Endodermal cell (in vitro differentiated cells): ENCODE data around the gene PLEKHO2. TPM values are rescaled to one million over a fixed set of nuclear protein-coding genes. Genes with fewer than 3 reads are reported as not detected.
A peak's percentile ranks its signal among the peaks of the same experiment; 100 is the strongest.

ENCODE experiments used
- DNase-seq: peaks from one replicate; pipeline ENCODE4 v3.0.0-alpha.2; 2017
- H3K27ac ChIP-seq: 2 replicates; pipeline ENCODE4 v1.5.1; 2013; ENCODE audit warnings: mild to moderate bottlenecking, low read depth, low read length, moderate library complexity
- H3K27me3 ChIP-seq: 2 replicates; pipeline ENCODE4 v1.6.1; 2013; ENCODE audit warnings: mild to moderate bottlenecking, low read length, moderate library complexity; ENCODE audit not compliant: insufficient read depth, control insufficient read depth, poor library complexity, severe bottlenecking
- H3K36me3 ChIP-seq: 2 replicates; pipeline ENCODE4 v1.7.0; 2013; ENCODE audit warnings: mild to moderate bottlenecking, low read length, moderate library complexity; ENCODE audit not compliant: control insufficient read depth, insufficient read depth
- H3K4me1 ChIP-seq: one replicate; pipeline ENCODE4 v1.7.0; 2013; ENCODE audit warnings: low read length; ENCODE audit not compliant: control insufficient read depth, insufficient read depth
- H3K4me3 ChIP-seq: 2 replicates; pipeline ENCODE4 v1.5.1; 2013; ENCODE audit warnings: mild to moderate bottlenecking, low read length, moderate library complexity
- H3K9ac ChIP-seq: 2 replicates; pipeline ENCODE4 v1.6.1; 2013; ENCODE audit warnings: mild to moderate bottlenecking, low read length, moderate library complexity; ENCODE audit not compliant: poor library complexity, severe bottlenecking; ENCODE audit errors: extremely low read depth
- H3K9me3 ChIP-seq: 2 replicates; pipeline ENCODE4 v1.6.1; 2013; ENCODE audit warnings: mild to moderate bottlenecking, low read length, moderate library complexity; ENCODE audit not compliant: control insufficient read depth
- H3K27ac Mint-ChIP-seq: 2 replicates; pipeline ENCODE4 v1.8.0; 2020; ENCODE audit warnings: mixed read lengths
- H3K27me3 Mint-ChIP-seq: 2 replicates; pipeline ENCODE4 v1.8.0; 2021; ENCODE audit warnings: mild to moderate bottlenecking, mixed read lengths; ENCODE audit not compliant: insufficient read depth
- H3K36me3 Mint-ChIP-seq: 2 replicates; pipeline ENCODE4 v1.8.0; 2020; ENCODE audit warnings: low read depth, mixed read lengths
- H3K4me1 Mint-ChIP-seq: 2 replicates; pipeline ENCODE4 v1.8.0; 2020; ENCODE audit warnings: mixed read lengths
- H3K4me3 Mint-ChIP-seq: 2 replicates; pipeline ENCODE4 v1.8.0; 2020; ENCODE audit warnings: mild to moderate bottlenecking, moderate library complexity, mixed read lengths
- H3K9me3 Mint-ChIP-seq: 2 replicates; pipeline ENCODE4 v1.8.0; 2020; ENCODE audit warnings: mild to moderate bottlenecking, mixed read lengths
- WGBS, 2 experiments: methylation state at CpG; one replicate each; pipeline versions ENCODE4 v1.1.5 to v1.1.7; 2013; ENCODE audit warnings: missing lambda C conversion rate in 2 of 2, mixed read lengths in 1 of 2; ENCODE audit not compliant: insufficient coverage in 1 of 2, insufficient read length in 1 of 2; 5-methylcytosine and 5-hydroxymethylcytosine counted together
- total RNA-seq, 2 donors: library from RNA; stranded (reverse); fragmentation: NEBNext Ultra II Directional in 1 of 2; extraction: Animal tissue kit (Norgen Biotek cat#: 25700) in 1 of 2; gene quantifications; 2 replicates in 1 of 2; 3 replicates in 1 of 2; pipeline ENCODE4 v1.2.1, GENCODE V29; 2021
- TF ChIP-seq, protein P1 (sequence below): fragments of 200-600 bp; sonication (generic); conservative IDR thresholded peaks from 2 replicates; pipeline ENCODE4 v1.5.0; 2021; ENCODE audit warnings: antibody characterized with exemption, mild to moderate bottlenecking

PLEKHO2 gene
- total RNA-seq, 2 donors from 2014 or later, result 10.2 to 12.9 TPM

DNA sequence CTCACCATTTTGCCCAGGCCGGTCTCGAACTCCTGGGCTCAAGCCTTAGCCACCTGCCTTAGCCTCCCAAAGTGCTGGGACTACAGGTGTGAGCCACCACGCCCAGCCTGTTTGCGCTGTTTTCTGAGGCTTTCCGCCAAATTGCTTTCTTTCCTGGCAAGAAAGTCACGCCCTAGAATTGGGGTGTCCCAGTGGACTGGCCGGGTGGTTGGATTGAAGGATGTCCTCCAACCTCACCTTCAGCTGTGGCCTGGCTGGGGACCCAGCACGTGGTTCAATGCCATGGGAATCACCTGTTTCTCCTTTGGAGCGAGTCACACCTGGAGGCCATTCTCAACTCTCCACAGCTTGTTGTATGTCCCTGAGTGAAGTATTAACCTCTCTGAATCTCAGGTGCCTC lies 64.2 kb downstream of the PLEKHO2 start:
- Histone ChIP-seq H3K27me3 (peaks cover 5% of the 10 kb centered on the region), H3K36me3 (no peaks in the 10 kb centered on the region), H3K9ac (no peak overlapping the region), H3K4me1 (no peaks in the 10 kb centered on the region), H3K9me3 (peaks cover 25% of the 10 kb centered on the region), H3K27ac (no peak overlapping the region), H3K4me3 (no peak overlapping the region)
- H3K9me3 Mint-ChIP-seq, result peaks cover 27% of the 10 kb centered on the region
- H3K4me3 Mint-ChIP-seq, result no peak overlapping the region
- peaks cover 2% of the 10 kb centered on the region for H3K36me3 Mint-ChIP-seq
- H3K27ac Mint-ChIP-seq, result no peak overlapping the region
- TF ChIP-seq, protein P1, sequence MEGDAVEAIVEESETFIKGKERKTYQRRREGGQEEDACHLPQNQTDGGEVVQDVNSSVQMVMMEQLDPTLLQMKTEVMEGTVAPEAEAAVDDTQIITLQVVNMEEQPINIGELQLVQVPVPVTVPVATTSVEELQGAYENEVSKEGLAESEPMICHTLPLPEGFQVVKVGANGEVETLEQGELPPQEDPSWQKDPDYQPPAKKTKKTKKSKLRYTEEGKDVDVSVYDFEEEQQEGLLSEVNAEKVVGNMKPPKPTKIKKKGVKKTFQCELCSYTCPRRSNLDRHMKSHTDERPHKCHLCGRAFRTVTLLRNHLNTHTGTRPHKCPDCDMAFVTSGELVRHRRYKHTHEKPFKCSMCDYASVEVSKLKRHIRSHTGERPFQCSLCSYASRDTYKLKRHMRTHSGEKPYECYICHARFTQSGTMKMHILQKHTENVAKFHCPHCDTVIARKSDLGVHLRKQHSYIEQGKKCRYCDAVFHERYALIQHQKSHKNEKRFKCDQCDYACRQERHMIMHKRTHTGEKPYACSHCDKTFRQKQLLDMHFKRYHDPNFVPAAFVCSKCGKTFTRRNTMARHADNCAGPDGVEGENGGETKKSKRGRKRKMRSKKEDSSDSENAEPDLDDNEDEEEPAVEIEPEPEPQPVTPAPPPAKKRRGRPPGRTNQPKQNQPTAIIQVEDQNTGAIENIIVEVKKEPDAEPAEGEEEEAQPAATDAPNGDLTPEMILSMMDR, result no peak
- peaks cover 10% of the 10 kb centered on the region for H3K4me1 Mint-ChIP-seq
- peaks cover 32% of the 10 kb centered on the region for H3K27me3 Mint-ChIP-seq
- WGBS, 2 experiments, result 86 to 98% methylated on average over 4 to 9 of the region's 9 CpGs
- DNase-seq, result no peak

DNA sequence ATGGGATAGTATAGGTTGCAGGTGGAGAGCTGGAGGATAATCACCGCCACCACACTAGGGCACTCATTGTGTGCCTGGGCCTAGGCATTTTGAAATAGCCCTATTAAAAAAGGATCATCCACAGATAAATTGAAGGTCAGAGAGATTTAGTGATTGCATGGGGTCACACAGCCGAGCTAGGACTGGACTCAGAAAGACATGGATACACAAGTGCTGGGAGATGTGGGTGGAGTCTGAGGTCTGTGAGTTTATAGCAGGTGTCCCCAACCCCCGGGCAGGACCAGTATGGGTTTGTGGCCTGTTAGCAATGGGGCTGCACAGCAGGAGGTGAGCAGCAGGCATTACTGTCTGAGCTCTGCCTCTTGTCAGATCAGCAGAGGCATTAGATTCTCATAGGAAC lies 64.7 kb downstream of the PLEKHO2 start:
- Histone ChIP-seq H3K4me3 (no peak overlapping the region), H3K27ac (no peak overlapping the region), H3K4me1 (no peaks in the 10 kb centered on the region), H3K9me3 (peaks cover 22% of the 10 kb centered on the region), H3K27me3 (peaks cover 5% of the 10 kb centered on the region), H3K9ac (no peak overlapping the region), H3K36me3 (no peaks in the 10 kb centered on the region)
- Mint-ChIP-seq H3K27ac (no peak overlapping the region), H3K36me3 (no peaks in the 10 kb centered on the region), H3K9me3 (peaks cover 23% of the 10 kb centered on the region), H3K4me3 (no peak overlapping the region), H3K27me3 (peaks cover 37% of the 10 kb centered on the region), H3K4me1 (peaks cover 14% of the 10 kb centered on the region)
- 96 to 100% methylated on average over 1 to 3 of the region's 3 CpGs for whole genome bisulfite sequencing, 2 experiments
- TF ChIP-seq, protein P1, result no peak
- peak; percentile 28 for DNase-seq

DNA sequence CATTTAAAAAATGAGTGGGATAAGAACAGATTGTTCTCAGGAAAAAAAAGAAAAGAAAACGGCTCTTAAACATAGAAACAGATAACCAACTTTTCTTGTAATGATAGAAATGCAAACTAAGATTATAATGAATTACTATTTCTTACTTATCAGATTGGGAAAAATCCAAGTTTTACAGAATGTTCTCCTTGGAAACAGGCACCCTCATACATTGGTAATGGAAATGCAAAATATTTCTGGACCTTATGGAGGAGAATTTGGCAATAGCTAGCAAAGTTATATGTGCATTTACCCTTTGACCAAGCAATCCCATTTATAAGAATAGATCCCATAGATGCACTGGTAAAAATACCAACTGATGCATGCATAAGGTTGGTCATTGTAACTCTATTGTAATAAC lies 66.3 kb downstream of the PLEKHO2 start:
- Mint-ChIP-seq H3K9me3 (peaks cover 17% of the 10 kb centered on the region), H3K36me3 (no peaks in the 10 kb centered on the region), H3K27ac (no peak overlapping the region), H3K4me1 (peaks cover 24% of the 10 kb centered on the region), H3K4me3 (no peak overlapping the region), H3K27me3 (peaks cover 47% of the 10 kb centered on the region)
- Histone ChIP-seq H3K9ac (no peak overlapping the region), H3K27ac (no peak overlapping the region), H3K4me1 (no peaks in the 10 kb centered on the region), H3K9me3 (peaks cover 15% of the 10 kb centered on the region), H3K4me3 (no peak overlapping the region), H3K36me3 (no peaks in the 10 kb centered on the region), H3K27me3 (peaks cover 5% of the 10 kb centered on the region)
- no peak for DNase-seq
- TF ChIP-seq, protein P1, result no peak
- no CpG with 5 or more reads among the region's 1 CpG for WGBS, 2 experiments
